Activated CD4-positive, alpha-beta memory T cell treated with anti-CD3 and anti-CD28 coated beads, Interleukin-2, amount 10 ng/mL, durations not matched to agents 7 days and 5 days (primary cell): ENCODE results near the gene GLT1D1. TPM values are rescaled to one million over a fixed set of nuclear protein-coding genes. Genes with fewer than 3 reads are reported as not detected.
A peak's percentile ranks its signal among the peaks of the same experiment; 100 is the strongest.
"Not testable (repeated sequence)": the region's sequence is repeated elsewhere in the genome, so short reads cannot be mapped to it uniquely, and the experiment has no call there.

Experiments
- CTCF ChIA-PET: fragments of 350-600 bp; sonication (Branson Sonifier 250); formaldehyde crosslinking; loops from one replicate; lab custom pipeline; 2021; ENCODE audit warnings: antibody characterized with exemption, inconsistent platforms; lab: Charles Lee
- POLR2A ChIA-PET: fragments of 350-600 bp; sonication (Branson Sonifier 250); formaldehyde crosslinking; loops from one replicate; lab custom pipeline; 2021; ENCODE audit warnings: antibody characterized with exemption; lab: Charles Lee
- DNase-seq: peaks from one replicate; pipeline ENCODE4 v3.0.0-alpha.2; 2020
- H3K27ac Mint-ChIP-seq: one replicate; pipeline ENCODE4 v1.8.0; 2021; ENCODE audit warnings: mild to moderate bottlenecking, mixed read lengths
- H3K27me3 Mint-ChIP-seq: one replicate; pipeline ENCODE4 v1.8.0; 2021; ENCODE audit warnings: mixed read lengths
- H3K36me3 Mint-ChIP-seq: one replicate; pipeline ENCODE4 v1.8.0; 2021; ENCODE audit warnings: low read depth, mixed read lengths
- H3K4me1 Mint-ChIP-seq: one replicate; pipeline ENCODE4 v1.8.0; 2021; ENCODE audit warnings: mixed read lengths
- H3K4me3 Mint-ChIP-seq: one replicate; pipeline ENCODE4 v1.8.0; 2021; ENCODE audit warnings: mild to moderate bottlenecking, mixed read lengths
- H3K9me3 Mint-ChIP-seq: one replicate; pipeline ENCODE4 v1.8.0; 2021; ENCODE audit warnings: mixed read lengths
- total RNA-seq, 2 experiments: library from RNA; stranded (reverse); gene quantifications; one replicate each; pipeline ENCODE4 v1.2.3, GENCODE V29; 2021

Gene GLT1D1
- not detected for total RNA-seq

DNA sequence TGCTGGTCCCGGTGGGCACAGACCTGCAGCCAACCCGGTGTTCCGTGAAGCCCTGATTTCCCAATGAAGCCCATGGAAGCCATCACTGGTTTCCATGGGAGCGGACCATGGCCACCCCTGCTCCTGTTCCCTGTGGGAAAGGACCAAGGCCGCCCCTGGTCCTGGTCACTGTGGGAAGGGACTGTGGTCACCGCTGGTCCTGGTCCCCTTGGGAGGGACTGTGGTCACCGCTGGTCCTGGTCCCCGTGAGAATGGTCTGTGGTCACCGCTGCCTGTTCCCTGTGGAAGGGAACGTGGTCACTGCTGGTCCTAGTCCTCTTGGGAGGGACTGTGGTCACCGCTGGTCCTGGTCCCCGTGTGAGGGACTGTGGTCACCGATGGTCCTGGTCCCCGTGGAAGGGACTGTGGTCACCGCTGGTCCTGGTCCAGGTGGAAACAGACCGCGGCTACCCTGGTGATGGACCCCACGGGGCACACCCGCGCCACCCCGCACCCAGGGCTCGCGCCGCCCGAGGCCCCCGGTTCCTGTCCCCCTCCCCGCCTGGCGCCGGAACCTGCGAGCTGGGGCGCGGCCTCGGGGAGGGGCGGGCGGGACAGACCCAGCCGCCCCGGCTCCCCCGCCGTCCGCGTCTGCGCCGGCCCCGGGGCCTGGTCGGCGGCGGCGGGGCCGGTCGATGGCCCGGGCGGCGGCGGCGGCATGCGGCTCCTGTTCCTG, at the start of gene GLT1D1:
Gene GLT1D1, plus strand, starts transcription at position 594 of the 715 bp plus-strand sequence. Its CDS starts 104 bp downstream, at position 698.
- Mint-ChIP-seq H3K4me1 (no peaks in the 10 kb centered on the region), H3K36me3 (no peaks in the 10 kb centered on the region), H3K4me3 (no peak within 1 kb of the TSS), H3K27ac (no peak within 1 kb of the TSS), H3K27me3 (peaks cover 26% of the 10 kb centered on the region), H3K9me3 (no peaks in the 10 kb centered on the region)
- no peak for DNase-seq
- POLR2A ChIA-PET, result no interaction called here
- CTCF ChIA-PET, result no interaction called here

DNA sequence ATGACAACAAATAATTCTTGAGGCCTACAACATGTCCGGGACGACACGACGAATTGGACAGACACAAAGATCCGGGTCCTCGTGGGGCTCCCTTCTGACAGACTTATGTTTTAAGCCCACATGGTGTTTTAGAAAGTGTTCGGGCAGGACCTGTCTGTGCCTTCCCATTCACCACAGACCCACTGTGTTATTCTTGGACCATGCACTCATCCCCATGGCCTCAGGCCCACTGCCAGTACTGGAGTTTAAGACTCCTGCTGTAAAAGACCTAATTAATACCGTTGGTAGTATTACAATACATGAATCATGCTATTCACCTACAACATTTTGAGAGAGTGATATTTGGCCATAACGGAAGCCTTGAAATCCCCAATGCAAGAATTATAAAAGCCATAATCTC, 49.5 kb upstream of the GLT1D1 start:
- H3K27me3 Mint-ChIP-seq, result no peaks in the 10 kb centered on the region
- no peak for DNase-seq
- peaks cover 2% of the 10 kb centered on the region for H3K9me3 Mint-ChIP-seq
- ChIA-PET POLR2A (no interaction called here), CTCF (no interaction called here)
- H3K36me3 Mint-ChIP-seq, result peaks cover 69% of the 10 kb centered on the region
- no peaks in the 10 kb centered on the region for H3K4me1 Mint-ChIP-seq
- no peak overlapping the region for H3K4me3 Mint-ChIP-seq
- H3K27ac Mint-ChIP-seq, result no peak overlapping the region

DNA sequence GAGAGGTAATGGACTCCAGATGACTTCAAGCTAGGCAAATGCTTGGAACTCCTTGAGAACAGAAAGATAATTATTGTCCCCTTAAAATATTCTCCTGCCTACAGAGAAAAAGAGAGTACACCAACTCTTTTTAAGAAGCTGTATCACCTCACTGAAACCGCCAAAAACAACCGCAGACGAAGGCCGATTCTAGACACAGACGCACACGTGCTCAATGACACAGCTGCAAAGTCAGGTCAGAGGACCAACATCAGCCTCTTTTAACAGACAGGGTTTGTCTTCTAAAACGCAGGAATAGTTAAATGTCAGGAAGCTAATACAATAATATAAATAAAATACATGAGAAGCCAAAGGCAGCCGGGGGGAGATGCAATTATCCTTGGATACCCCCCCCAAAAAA, 48.5 kb upstream of the GLT1D1 start:
- ChIA-PET POLR2A (no interaction called here), CTCF (no interaction called here)

DNA sequence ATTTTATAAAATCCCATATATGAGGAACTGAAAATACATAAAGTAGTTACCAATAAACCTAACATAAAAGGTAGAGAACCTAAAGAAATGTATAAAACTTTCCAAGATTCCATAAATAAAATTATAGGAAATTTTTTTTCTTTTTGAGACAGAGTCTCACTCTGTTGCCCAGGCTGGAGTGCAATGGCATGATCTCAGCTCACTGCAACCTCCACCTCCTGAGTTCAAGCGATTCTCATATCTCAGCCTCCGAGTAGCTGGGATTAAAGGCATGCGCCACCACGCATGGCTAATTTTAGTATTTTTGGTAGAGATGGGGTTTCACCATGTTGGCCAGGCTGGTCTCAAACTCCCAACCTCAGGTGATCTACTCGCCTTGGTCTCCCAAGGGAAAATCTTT, 47.9 kb upstream of the GLT1D1 start:
- DNase-seq, result not testable (repeated sequence)
- peaks cover 71% of the 10 kb centered on the region for H3K36me3 Mint-ChIP-seq

More for the DNA sequence above, 48.5 kb upstream of the GLT1D1 start:
- peaks cover 71% of the 10 kb centered on the region for H3K36me3 Mint-ChIP-seq
- peaks cover 2% of the 10 kb centered on the region for H3K9me3 Mint-ChIP-seq
- DNase-seq, result no peak
- H3K4me3 Mint-ChIP-seq, result no peak overlapping the region
- H3K4me1 Mint-ChIP-seq, result no peaks in the 10 kb centered on the region
- H3K27me3 Mint-ChIP-seq, result no peaks in the 10 kb centered on the region
- H3K27ac Mint-ChIP-seq, result no peak overlapping the region

DNA sequence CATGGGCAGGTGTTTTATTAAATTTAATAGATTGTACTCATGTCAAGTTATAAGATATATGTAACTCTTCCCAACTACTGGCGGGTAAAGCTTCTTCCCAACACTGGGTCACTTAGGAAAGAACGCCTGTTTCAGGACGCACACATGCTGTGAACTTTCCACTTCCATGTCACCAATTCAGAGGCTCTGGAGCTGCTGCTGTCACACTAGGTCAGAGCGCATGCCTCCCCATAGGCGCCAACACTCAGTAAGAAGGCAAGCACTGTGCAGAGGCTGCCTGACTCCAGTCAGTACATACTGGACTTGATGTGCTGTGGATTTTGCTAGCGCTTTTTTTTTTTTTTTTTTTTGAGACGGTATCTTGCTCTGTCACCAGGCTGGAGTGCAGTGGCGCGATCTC, 46.7 kb upstream of the GLT1D1 start:
- POLR2A ChIA-PET, result no interaction called here
- Mint-ChIP-seq H3K36me3 (peaks cover 62% of the 10 kb centered on the region), H3K4me1 (peaks cover 17% of the 10 kb centered on the region), H3K27me3 (no peaks in the 10 kb centered on the region), H3K9me3 (peaks cover 2% of the 10 kb centered on the region), H3K4me3 (no peak overlapping the region), H3K27ac (no peak overlapping the region)
- CTCF ChIA-PET, result no interaction called here
- DNase-seq, result no peak

More for the DNA sequence above, 47.9 kb upstream of the GLT1D1 start:
- CTCF ChIA-PET, H3K4me3 Mint-ChIP-seq, H3K27ac Mint-ChIP-seq, H3K4me1 Mint-ChIP-seq, POLR2A ChIA-PET, H3K9me3 Mint-ChIP-seq, H3K27me3 Mint-ChIP-seq: not testable (repeated sequence)

DNA sequence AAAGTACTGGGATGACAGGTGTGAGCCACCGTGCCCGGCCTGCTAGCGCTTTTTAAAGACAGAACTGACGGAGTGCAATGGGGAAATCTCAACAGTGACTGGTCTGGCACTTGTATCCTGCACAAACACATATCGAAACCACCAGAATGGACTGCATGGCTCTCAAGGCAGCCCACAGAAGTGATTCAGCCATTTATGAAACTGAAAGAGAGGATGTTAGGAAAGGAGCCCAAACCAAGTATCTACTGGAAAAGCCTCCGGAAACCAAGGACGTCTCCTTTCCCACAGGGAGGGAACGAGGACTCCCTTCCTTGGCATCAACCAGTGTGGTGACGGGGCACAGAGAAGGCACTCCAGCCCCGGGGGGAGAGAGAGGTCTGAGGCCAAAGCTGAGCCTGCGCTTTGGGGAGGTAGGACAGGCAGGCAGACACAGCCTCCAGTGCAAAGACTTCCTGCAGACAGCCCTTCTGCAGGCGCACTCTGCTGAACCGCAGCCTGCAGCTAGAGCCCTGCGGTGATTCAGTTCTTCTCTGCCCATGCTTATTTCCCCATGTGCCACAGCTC, 46.0 kb upstream of the GLT1D1 start:
- POLR2A ChIA-PET, result no interaction called here
- no peak overlapping the region for H3K27ac Mint-ChIP-seq
- H3K4me3 Mint-ChIP-seq, result no peak overlapping the region
- peaks cover 2% of the 10 kb centered on the region for H3K9me3 Mint-ChIP-seq
- H3K36me3 Mint-ChIP-seq, result peaks cover 66% of the 10 kb centered on the region
- no peaks in the 10 kb centered on the region for H3K27me3 Mint-ChIP-seq
- peaks cover 22% of the 10 kb centered on the region for H3K4me1 Mint-ChIP-seq
- CTCF ChIA-PET, result no interaction called here
- DNase-seq, result no peak

DNA sequence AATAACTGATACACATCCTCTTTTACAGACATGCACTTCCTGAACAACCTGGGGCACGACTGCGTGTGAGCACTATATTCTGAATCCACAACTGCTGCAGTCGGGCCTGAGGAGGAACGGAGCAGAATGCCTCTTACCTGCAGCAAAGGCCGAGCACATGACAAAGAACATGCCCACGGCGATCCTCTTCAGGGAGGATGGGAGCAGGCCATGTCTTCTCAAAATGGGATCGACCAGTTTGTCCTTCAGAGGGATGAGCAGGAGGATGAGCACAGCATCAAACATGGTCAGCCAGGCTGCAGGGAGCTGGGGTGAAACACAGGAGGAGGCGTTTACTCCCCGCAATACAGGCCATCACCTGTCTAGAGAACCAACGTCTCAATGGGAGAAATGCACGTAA, 44.6 kb upstream of the GLT1D1 start:
- CTCF ChIA-PET, result no interaction called here
- Mint-ChIP-seq H3K9me3 (peaks cover 2% of the 10 kb centered on the region), H3K27ac (no peak overlapping the region), H3K4me1 (peaks cover 28% of the 10 kb centered on the region), H3K36me3 (peaks cover 65% of the 10 kb centered on the region), H3K27me3 (no peaks in the 10 kb centered on the region), H3K4me3 (no peak overlapping the region)
- POLR2A ChIA-PET, result no interaction called here
- DNase-seq, result no peak

DNA sequence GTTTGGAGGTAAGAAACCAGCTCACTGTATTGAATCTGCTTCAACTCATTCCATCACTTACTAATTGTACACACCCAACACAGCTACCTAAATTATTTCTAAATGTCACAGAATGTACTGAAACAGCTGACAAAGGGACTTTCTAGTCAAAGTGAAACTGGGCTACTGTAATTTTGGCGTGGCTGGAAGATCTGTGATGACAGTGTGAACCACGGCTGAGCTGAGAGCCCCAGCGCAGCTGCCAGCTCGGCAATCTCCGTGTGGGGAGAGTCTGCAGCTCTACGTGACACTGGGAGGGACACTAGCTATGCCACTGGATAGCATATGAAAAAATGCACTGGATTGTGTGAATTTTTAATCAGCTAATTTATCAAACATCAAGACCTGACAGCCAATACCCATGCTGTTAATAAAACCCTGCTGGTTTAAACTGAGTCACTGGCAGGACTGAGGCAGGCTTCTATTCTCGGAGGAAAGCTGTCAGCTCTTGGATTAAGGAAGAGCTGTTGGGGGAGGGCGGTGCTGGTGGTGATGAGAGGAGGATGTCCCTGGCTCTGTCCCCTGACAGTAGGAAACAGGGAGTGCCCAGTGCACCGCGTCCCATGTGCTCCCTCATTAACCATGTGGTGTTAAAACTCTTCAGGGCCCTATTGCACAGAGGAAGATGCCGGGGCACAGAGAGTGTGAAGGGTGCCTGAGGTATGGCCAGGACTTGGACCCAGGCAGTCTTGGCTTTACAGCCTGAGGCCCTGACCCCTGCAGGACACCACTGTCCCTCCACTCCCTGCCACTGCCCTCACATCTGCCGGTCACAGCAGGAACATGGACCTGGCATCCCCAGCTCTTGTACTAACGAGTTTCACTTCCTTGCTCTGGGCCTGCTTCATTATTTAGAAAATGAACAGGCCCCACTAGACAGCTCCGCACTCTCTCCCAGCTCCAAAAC, 42.8 kb upstream of the GLT1D1 start:
- no peak for DNase-seq
- Mint-ChIP-seq H3K36me3 (peaks cover 68% of the 10 kb centered on the region), H3K4me3 (no peak overlapping the region), H3K27me3 (no peaks in the 10 kb centered on the region), H3K4me1 (peaks cover 28% of the 10 kb centered on the region), H3K9me3 (peaks cover 2% of the 10 kb centered on the region), H3K27ac (peak overlapping the region; percentile 3)
- POLR2A ChIA-PET, result interaction anchor here (2.3 to 3.5 kb wide), 3 partner anchors 9 to 14 kb away, joined by 7 to 23 read pairs (median 12); partner anchors contain the start of gene SLC15A4
- CTCF ChIA-PET, result interaction anchor here (0.8 to 1.3 kb wide), 3 partner anchors 13 to 1204 kb away, joined by 3 to 5 read pairs (median 3); partner anchors contain the start of gene SLC15A4

DNA sequence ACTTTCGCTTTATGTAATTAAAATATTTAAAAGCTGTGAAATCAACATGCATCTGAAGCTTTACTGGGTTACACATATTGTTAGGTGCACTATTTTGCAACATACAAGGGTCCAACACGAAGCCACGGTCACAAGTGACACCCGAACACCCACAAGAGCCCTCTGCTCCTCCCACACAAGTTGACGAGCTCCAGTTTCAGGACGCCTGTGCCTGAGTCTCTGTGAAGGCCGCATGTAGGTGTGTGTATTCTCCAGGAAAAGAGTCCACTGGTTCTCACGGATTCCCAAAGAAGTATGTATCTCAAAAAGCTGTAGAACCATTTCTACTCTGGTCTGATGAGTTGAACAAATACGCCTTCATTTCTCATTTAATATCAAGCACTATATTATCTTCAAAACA, 41.5 kb upstream of the GLT1D1 start:
- POLR2A ChIA-PET, result interaction anchor here (1.1 to 3.5 kb wide), 4 partner anchors 8 to 17 kb away, joined by 5 to 23 read pairs (median 10); partner anchors contain the start of gene SLC15A4
- H3K4me1 Mint-ChIP-seq, result peaks cover 32% of the 10 kb centered on the region

DNA sequence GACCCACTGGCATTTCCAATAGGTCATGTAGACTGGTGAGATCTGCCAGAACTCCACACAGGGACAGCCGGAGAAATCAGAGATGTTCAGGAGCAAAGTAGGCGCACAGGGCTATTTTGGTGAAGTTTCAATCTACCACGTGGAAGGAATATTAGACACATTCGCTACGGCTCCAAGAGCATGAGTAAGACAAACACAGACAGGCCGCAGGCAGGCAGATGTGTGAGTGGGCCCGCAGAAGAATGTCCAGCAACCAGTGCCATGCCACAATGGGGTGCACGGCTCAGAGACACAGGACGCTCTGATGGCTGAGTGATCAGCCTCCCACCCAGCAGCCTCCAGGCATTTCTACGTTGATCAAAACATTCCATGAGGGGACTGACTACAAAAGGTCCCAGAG, 39.9 kb upstream of the GLT1D1 start:
- Mint-ChIP-seq H3K9me3 (no peaks in the 10 kb centered on the region), H3K4me3 (no peak overlapping the region), H3K4me1 (peaks cover 46% of the 10 kb centered on the region), H3K27me3 (no peaks in the 10 kb centered on the region), H3K27ac (no peak overlapping the region), H3K36me3 (peaks cover 62% of the 10 kb centered on the region)
- POLR2A ChIA-PET, result no interaction called here
- no peak for DNase-seq
- CTCF ChIA-PET, result no interaction called here

More for the DNA sequence above, 41.5 kb upstream of the GLT1D1 start:
- H3K36me3 Mint-ChIP-seq, result peaks cover 68% of the 10 kb centered on the region
- no peaks in the 10 kb centered on the region for H3K27me3 Mint-ChIP-seq
- no peak for DNase-seq
- peak overlapping the region; percentile 24 for H3K4me3 Mint-ChIP-seq
- peak overlapping the region; percentile 40 for H3K27ac Mint-ChIP-seq
- H3K9me3 Mint-ChIP-seq, result no peaks in the 10 kb centered on the region
- CTCF ChIA-PET, result interaction anchor here (1.5 kb wide), 1 partner anchor 10 kb away, joined by 6 read pairs; no protein-coding TSS in a partner anchor

DNA sequence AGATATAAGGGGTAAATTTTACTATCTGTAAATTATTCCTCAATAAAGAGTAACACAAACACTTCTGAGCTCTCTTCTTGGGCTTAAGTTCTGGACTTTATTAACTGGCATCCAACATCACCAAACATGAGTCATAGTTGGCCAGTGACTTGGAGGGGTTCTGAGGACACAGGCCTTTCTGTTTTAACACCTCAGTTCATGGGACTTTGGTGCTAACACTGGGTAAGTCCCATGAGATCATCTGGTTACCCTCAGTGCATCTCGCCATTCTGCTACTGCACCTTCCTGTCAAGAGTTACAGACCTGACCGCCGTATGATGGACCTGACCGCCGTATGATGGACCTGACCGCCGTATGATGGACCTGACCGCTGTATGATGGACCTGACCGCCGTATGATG, 39.4 kb upstream of the GLT1D1 start:
- Mint-ChIP-seq H3K4me3 (no peak overlapping the region), H3K9me3 (no peaks in the 10 kb centered on the region), H3K27me3 (no peaks in the 10 kb centered on the region), H3K36me3 (peaks cover 57% of the 10 kb centered on the region), H3K27ac (no peak overlapping the region), H3K4me1 (peaks cover 50% of the 10 kb centered on the region)
- CTCF ChIA-PET, result no interaction called here
- POLR2A ChIA-PET, result no interaction called here
- no peak for DNase-seq

DNA sequence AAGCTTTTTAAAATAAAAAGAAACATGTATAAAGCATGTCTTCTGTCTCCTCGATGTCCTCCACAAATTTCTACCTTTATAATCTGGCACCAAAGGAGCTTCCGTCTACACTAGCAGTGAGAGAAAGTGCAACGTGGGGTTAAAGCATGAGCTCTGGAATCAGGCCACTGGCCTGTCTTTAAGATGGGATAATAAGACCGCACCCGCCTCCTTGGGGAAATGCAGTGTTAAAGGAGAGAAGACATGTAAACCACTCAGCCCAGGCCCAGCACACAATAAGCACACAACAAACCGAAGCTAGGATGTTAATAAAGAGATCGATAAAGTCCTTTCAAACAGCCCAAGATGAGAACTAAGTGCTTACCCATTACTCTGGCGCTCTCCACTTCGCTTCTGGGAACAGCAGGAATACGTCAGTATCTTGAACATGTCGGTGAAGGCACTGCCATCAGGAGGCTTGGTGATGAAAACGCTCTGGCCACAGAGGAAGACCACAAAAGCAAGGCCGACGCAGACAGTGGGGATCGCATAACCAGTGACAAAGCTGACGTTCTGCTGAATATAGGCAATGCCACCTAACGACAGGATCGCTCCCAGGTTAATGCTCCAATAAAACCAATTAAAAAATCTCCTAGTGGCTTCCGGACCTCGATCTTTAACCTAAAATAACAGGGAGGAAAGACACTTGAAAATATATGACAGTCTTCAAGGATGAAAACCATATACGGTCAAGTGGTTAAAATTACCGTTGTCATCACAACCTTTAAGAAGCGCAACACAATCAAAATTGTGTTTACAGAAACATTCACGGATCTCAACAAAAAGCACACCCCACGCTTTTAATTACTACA, 38.6 kb upstream of the GLT1D1 start:
- POLR2A ChIA-PET, result no interaction called here
- Mint-ChIP-seq H3K27me3 (no peaks in the 10 kb centered on the region), H3K9me3 (no peaks in the 10 kb centered on the region), H3K27ac (no peak overlapping the region), H3K4me3 (no peak overlapping the region), H3K36me3 (peaks cover 56% of the 10 kb centered on the region), H3K4me1 (peaks cover 53% of the 10 kb centered on the region)
- no peak for DNase-seq
- CTCF ChIA-PET, result no interaction called here
